HCEC 1CT (cell line): ENCODE measurements around the gene UPK1B.
A peak's percentile ranks its signal among the peaks of the same experiment; 100 is the strongest.
"Not testable (repeated sequence)": the region's sequence is repeated elsewhere in the genome, so short reads cannot be mapped to it uniquely, and the experiment has no call there.

Source experiments
- DNase-seq: peaks from one replicate; pipeline ENCODE4 v3.0.0-alpha.2; 2017

The UPK1B gene

GRCh38 chr3:119227070-119227850 is 53.9 kb downstream of the UPK1B start:
- no peak for DNase-seq

GRCh38 chr3:119228373-119229145 is 55.2 kb downstream of the UPK1B start:
- DNase-seq, result no peak

GRCh38 chr3:119229190-119229589 is 55.8 kb downstream of the UPK1B start:
- DNase-seq, result no peak

GRCh38 chr3:119230071-119230470 is 56.7 kb downstream of the UPK1B start:
- DNase-seq, result no peak

GRCh38 chr3:119230745-119231144 is 57.3 kb downstream of the UPK1B start:
- no peak for DNase-seq

GRCh38 chr3:119234610-119235009 is 61.2 kb downstream of the UPK1B start:
- DNase-seq, result no peak

GRCh38 chr3:119235151-119235550 is 61.8 kb downstream of the UPK1B start:
- peak; percentile 70 for DNase-seq

GRCh38 chr3:119236756-119237155 is 63.4 kb downstream of the UPK1B start:
- no peak for DNase-seq

GRCh38 chr3:119237299-119237698 is 63.9 kb downstream of the UPK1B start:
- no peak for DNase-seq

GRCh38 chr3:119238363-119238762 is 65.0 kb downstream of the UPK1B start:
- DNase-seq, result no peak

- DNase-seq, result no peak
Measured at GRCh38 chr3:119239206-119239820, 65.9 kb downstream of the UPK1B start.

- DNase-seq, result peak; percentile 20
Measured at GRCh38 chr3:119240101-119240590, 66.7 kb downstream of the UPK1B start.

GRCh38 chr3:119240591-119241434 is 67.4 kb downstream of the UPK1B start, which contains the start of gene B4GALT4:
Gene B4GALT4 (minus strand): TSS chr3:119240878. CDS start chr3:119230099, 10,779 bp downstream.
- DNase-seq, result peak; percentile 91

GRCh38 chr3:119242387-119243057 is 69.1 kb downstream of the UPK1B start:
- not testable (repeated sequence) for DNase-seq

- not testable (repeated sequence) for DNase-seq
Measured at GRCh38 chr3:119243058-119243529, 69.7 kb downstream of the UPK1B start.

- no peak for DNase-seq
Measured at GRCh38 chr3:119243712-119244111, 70.3 kb downstream of the UPK1B start.

GRCh38 chr3:119245778-119246177 is 72.4 kb downstream of the UPK1B start:
- DNase-seq, result no peak
